Lower lobe of right lung (tissue), 2 donors: ENCODE results near the gene CHST4. TPM values are rescaled to one million over a fixed set of nuclear protein-coding genes. Genes with fewer than 3 reads are reported as not detected.
A peak's percentile ranks its signal among the peaks of the same experiment; 100 is the strongest.
"Not testable (repeated sequence)": the region's sequence is repeated elsewhere in the genome, so short reads cannot be mapped to it uniquely, and the experiment has no call there.

Experiments used
- ATAC-seq, 2 donors: fragments of 200-7000 bp; cut with Tn5 transposase; one replicate each; pipeline ENCODE4 v1.9.1; 2020 to 2022; ENCODE audit warnings: mild to moderate bottlenecking in 2 of 2, moderate library complexity in 2 of 2
- DNase-seq: peaks from one replicate; pipeline ENCODE4 v3.0.0-alpha.2; 2020
- H3K27ac ChIP-seq: fragments of 200-600 bp; one replicate; pipeline ENCODE4 v1.8.0; 2022
- H3K27me3 ChIP-seq: fragments of 200-600 bp; one replicate; pipeline ENCODE4 v1.8.0; 2022; ENCODE audit warnings: low read depth
- H3K36me3 ChIP-seq: fragments of 200-600 bp; one replicate; pipeline ENCODE4 v1.8.0; 2022; ENCODE audit warnings: mild to moderate bottlenecking
- H3K4me1 ChIP-seq: fragments of 200-600 bp; one replicate; pipeline ENCODE4 v1.8.0; 2022
- H3K4me3 ChIP-seq: fragments of 200-600 bp; one replicate; pipeline ENCODE4 v1.8.0; 2022; ENCODE audit warnings: mild to moderate bottlenecking
- H3K9me3 ChIP-seq: fragments of 200-600 bp; one replicate; pipeline ENCODE4 v1.8.0; 2022
- intact Hi-C: fragments of 100-400 bp; cut with DNase I; formaldehyde crosslinking; loops from one replicate; pipeline ENCODE4 v1.11.0; 2022
- total RNA-seq: library from RNA; stranded (reverse); fragmentation: NEBNext Ultra II Directional; extraction: Animal tissue kit (Norgen Biotek cat#: 25700); gene quantifications from one replicate; pipeline ENCODE4 v1.2.1, GENCODE V29; 2021
- TF ChIP-seq, protein P1 (sequence below): fragments of 200-600 bp; IDR thresholded peaks from one replicate; pipeline ENCODE4 v1.8.0; 2022; ENCODE audit warnings: antibody characterized with exemption, mild to moderate bottlenecking
- donor health status: DM: no; HTN: yes; CAD: no; lungs with severe emphysema.

Gene CHST4
- total RNA-seq, 1 donor from 2014 or later, result 0.27 TPM

DNA sequence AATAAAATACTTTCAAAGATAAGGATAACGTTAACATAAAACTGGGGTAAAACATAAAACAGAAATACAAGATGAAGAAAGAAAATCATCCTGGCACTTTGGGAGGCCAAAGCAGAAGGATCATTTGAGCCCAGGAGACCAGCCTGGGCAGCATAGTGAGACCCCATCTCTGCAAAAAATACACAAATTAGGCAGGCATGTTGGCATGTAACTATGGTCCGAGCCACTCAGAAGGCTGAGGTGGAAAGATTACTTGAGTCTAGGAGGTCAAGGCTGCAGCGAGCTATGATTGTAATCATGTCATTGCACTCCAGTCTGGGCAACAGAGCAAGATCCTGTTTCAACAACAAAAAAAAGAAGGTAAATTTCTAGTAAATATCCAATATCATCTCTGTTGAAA lies 31.1 kb downstream of the CHST4 start:
- intact Hi-C loops, result no loop called here
- no peak overlapping the region for H3K27ac ChIP-seq
- H3K9me3 ChIP-seq, result peaks cover 10% of the 10 kb centered on the region
- H3K4me3 ChIP-seq, result no peak overlapping the region
- DNase-seq, result no peak
- H3K36me3 ChIP-seq, result no peaks in the 10 kb centered on the region
- H3K4me1 ChIP-seq, result no peaks in the 10 kb centered on the region
- ATAC-seq, result no peak
- TF ChIP-seq, protein P1, sequence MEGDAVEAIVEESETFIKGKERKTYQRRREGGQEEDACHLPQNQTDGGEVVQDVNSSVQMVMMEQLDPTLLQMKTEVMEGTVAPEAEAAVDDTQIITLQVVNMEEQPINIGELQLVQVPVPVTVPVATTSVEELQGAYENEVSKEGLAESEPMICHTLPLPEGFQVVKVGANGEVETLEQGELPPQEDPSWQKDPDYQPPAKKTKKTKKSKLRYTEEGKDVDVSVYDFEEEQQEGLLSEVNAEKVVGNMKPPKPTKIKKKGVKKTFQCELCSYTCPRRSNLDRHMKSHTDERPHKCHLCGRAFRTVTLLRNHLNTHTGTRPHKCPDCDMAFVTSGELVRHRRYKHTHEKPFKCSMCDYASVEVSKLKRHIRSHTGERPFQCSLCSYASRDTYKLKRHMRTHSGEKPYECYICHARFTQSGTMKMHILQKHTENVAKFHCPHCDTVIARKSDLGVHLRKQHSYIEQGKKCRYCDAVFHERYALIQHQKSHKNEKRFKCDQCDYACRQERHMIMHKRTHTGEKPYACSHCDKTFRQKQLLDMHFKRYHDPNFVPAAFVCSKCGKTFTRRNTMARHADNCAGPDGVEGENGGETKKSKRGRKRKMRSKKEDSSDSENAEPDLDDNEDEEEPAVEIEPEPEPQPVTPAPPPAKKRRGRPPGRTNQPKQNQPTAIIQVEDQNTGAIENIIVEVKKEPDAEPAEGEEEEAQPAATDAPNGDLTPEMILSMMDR, result no peak
- H3K27me3 ChIP-seq, result no peaks in the 10 kb centered on the region

DNA sequence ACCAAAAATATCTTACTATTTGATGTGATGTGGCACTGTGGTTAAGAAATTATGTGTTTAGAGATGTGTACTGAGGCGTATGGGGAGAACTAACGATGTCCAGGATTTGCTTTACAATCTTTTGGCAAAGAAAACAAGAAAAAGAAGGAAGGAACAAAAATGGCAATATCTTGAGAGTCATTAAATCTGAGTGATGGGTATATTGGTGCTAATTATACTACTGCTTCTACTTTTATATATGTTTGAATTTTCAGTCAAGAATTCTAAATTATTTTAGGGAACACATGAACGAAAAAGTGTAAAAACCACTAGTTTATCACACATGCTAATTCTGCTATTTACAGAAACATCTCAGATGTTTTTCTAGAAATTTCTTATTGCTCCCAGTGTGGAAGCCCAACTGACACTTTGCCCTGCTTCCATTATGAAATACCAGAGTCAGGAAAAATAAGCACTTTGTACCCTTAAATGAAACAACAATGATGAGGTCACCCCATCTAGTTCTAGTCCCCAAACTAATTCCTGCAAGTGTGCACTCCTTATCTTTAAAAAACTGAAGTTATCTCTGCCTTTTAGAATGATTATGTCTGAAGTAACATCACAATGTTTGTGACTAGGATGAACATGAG lies 31.8 kb downstream of the CHST4 start:
- no peak for ATAC-seq
- no peak for DNase-seq
- Histone ChIP-seq H3K27ac (no peak overlapping the region), H3K27me3 (no peaks in the 10 kb centered on the region), H3K4me3 (no peak overlapping the region), H3K9me3 (peaks cover 18% of the 10 kb centered on the region), H3K4me1 (no peaks in the 10 kb centered on the region), H3K36me3 (no peaks in the 10 kb centered on the region)
- intact Hi-C loops, result no loop called here
- TF ChIP-seq, protein P1, result no peak

DNA sequence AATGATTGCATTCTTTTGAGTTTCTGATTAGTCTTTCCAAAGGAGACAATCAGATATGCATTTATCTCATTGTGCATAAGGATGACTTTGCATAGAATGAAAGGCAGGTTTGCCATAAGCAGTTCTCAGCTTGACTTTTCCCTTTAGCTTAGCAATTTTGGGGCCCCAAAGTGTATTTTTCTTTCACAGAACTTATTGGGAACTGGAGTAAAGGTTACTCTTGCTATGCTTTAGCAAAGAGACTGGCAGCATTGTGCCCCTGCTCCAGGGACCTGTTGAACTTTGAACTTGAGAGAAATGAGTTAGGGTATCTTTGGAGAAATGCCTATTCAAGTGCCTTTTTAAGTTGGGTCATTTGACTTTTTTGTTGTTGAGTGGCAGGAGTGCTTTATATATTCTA lies 33.6 kb downstream of the CHST4 start:
- Histone ChIP-seq H3K27me3 (no peaks in the 10 kb centered on the region), H3K4me3 (no peak overlapping the region), H3K27ac (no peak overlapping the region), H3K36me3 (no peaks in the 10 kb centered on the region), H3K9me3 (peaks cover 18% of the 10 kb centered on the region), H3K4me1 (peaks cover 8% of the 10 kb centered on the region)
- ATAC-seq, result no peak
- TF ChIP-seq, protein P1, result no peak
- intact Hi-C loops, result no loop called here
- no peak for DNase-seq

DNA sequence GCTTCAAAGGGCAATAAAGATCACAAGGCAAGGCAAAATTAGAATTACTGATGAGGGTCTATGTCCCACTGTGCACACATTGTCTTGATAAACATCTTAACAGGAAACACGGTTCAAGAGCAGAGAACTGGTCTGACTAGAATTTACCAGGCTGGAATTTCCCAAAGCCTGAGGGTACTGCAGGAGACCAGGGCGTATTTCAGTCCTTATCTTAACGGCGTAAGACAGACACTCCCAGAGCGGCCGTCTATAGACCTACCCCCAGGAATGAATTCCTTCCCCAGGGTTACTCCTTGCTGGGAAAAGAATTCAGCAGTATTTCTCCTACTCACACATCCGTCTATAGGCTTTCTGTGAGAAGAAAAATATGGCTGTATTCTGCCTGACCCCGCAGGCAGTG lies 35.7 kb downstream of the CHST4 start:
- H3K36me3 ChIP-seq, H3K27me3 ChIP-seq, H3K4me3 ChIP-seq, ATAC-seq, H3K27ac ChIP-seq, intact Hi-C loops, DNase-seq: not testable (repeated sequence)
- Histone ChIP-seq H3K4me1 (peaks cover 25% of the 10 kb centered on the region), H3K9me3 (peaks cover 18% of the 10 kb centered on the region)

DNA sequence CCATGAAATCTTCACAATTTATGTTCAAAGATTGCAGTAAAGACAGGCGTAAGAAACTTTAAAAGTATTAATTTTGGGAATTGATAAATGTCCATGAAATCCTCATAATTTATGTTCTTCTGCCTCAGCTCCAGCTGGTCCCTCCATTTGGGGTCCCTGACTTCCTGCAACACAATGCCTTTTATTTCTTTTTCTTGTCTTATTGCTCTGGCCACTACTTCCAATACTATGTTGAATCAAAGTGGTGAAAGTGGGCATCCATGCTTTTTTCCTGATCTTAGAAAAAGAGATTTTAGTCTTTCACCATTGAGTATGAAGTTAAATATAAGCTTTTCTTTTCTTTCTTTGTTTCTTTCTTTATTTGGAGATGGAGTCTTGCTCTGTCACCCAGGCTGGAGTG lies 36.3 kb downstream of the CHST4 start:
- intact Hi-C loops, result no loop called here
- Histone ChIP-seq H3K4me3 (no peak overlapping the region), H3K27ac (no peak overlapping the region), H3K27me3 (no peaks in the 10 kb centered on the region), H3K4me1 (peaks cover 28% of the 10 kb centered on the region), H3K9me3 (peaks cover 18% of the 10 kb centered on the region), H3K36me3 (no peaks in the 10 kb centered on the region)
- ATAC-seq (no peak), DNase-seq (no peak)
- TF ChIP-seq, protein P1, result no peak

DNA sequence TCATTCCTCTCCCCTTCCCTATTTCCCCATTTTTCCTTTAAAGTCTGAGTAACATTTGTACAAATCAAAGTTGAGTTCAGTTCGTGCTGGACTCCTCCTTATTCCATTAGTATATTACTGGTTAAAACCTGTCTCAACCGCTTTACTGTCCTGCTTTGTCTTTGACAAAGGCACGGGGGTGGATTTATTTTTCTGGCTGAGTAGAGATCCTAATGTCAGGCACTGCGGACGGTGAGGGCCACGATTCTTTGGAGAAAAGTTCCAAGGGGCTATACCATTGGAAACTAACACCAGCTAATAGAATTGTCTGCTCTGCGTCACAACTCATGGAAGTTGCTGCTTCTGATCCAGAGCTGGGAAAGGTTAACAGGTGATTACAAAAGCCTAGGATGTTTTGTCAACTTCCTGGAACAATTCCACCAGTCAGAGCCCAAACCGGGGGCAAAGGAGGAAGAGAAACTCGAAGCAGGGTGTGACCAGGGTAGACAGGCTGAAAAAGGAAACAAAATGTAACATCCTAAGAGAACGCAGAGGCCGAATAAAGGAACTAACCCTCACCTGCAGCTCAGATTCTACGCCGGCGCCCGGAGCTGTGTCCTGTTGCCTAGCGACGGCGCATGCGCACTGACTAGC lies 38.2 kb downstream of the CHST4 start:
- Histone ChIP-seq H3K27ac (peak overlapping the region; percentile 87), H3K4me3 (peak overlapping the region; percentile 67), H3K36me3 (no peaks in the 10 kb centered on the region), H3K27me3 (no peaks in the 10 kb centered on the region), H3K4me1 (peaks cover 28% of the 10 kb centered on the region), H3K9me3 (peaks cover 18% of the 10 kb centered on the region)
- no peak for ATAC-seq
- no peak for DNase-seq
- intact Hi-C loops, result no loop called here
- TF ChIP-seq, protein P1, result no peak
